Endothelial cell of umbilical vein (primary cell): ENCODE data around the gene FGD6. TPM values are rescaled to one million over a fixed set of nuclear protein-coding genes. Genes with fewer than 3 reads are reported as not detected.

Experiments used
- BruUV-seq: library from RNA; stranded (reverse); fragments of 400-500 nt; replicated peaks from 2 replicates; lab custom pipeline; 2021; lab: Mats Ljungman, UMichigan
- CTCF ChIA-PET: fragments of 300-600, 350-600 bp; sonication (Branson Sonifier 250); formaldehyde crosslinking; loops from one replicate; lab custom pipeline; 2021; ENCODE audit warnings: antibody characterized with exemption, inconsistent platforms; lab: Charles Lee
- POLR2A ChIA-PET: fragments of 300-600, 350-600 bp; sonication (Branson Sonifier 250); formaldehyde crosslinking; loops from one replicate; lab custom pipeline; 2021; ENCODE audit warnings: antibody characterized with exemption, inconsistent platforms; lab: Charles Lee
- DNase-seq: peaks from one replicate; pipeline ENCODE4 v3.0.0-alpha.2; 2011; ENCODE audit warnings: low read depth, low spot score
- FAIRE-seq: peaks from 2 replicates; lab custom pipeline; 2011; peaks lifted over from hg19 to GRCh38; lab: Jason Lieb, UNC
- H2AFZ ChIP-seq: 2 replicates; pipeline ENCODE4 v1.6.0; 2012; ENCODE audit warnings: low read depth, low read length, control low read depth, inconsistent platforms
- H3K27ac ChIP-seq: 2 replicates; pipeline ENCODE4 v1.5.1; 2011; ENCODE audit warnings: low read depth, mild to moderate bottlenecking, control low read depth, low read length, moderate library complexity; ENCODE audit not compliant: insufficient read depth
- H3K27me3 ChIP-seq, 2 experiments: 2 replicates each; pipeline versions ENCODE4 v1.6.0 to v1.6.1; 2011; ENCODE audit warnings: low read length in 2 of 2, mixed read lengths in 1 of 2; ENCODE audit not compliant: control insufficient read depth in 2 of 2, insufficient read depth in 2 of 2
- H3K36me3 ChIP-seq, 2 experiments: 2 replicates in 1 of 2; 3 replicates in 1 of 2; pipeline ENCODE4 v1.5.1; 2011; ENCODE audit warnings: low read length in 2 of 2, mild to moderate bottlenecking in 1 of 2, moderate library complexity in 1 of 2; ENCODE audit not compliant: control insufficient read depth in 2 of 2, insufficient read depth in 2 of 2; ENCODE audit errors: extremely low read depth in 1 of 2
- H3K4me1 ChIP-seq: 3 replicates; pipeline ENCODE4 v1.5.1; 2011; ENCODE audit warnings: mild to moderate bottlenecking, low read length; ENCODE audit not compliant: control insufficient read depth, insufficient read depth; ENCODE audit errors: extremely low read depth
- H3K4me2 ChIP-seq: 2 replicates; pipeline ENCODE4 v1.6.1; 2011; ENCODE audit warnings: low read length, control low read depth, mixed read lengths; ENCODE audit not compliant: insufficient read depth
- H3K4me3 ChIP-seq, 3 experiments: fragments of 200-600 bp in 1 of 3; sonication (generic), shearing (Covaris generic) in 1 of 3; replicated peaks in 1 of 3; 2 replicates each; pipeline ENCODE4 v1.5.1; 2011 to 2016; ENCODE audit warnings: control low read depth in 3 of 3, low read length in 3 of 3, mild to moderate bottlenecking in 2 of 3, inconsistent platforms in 1 of 3, low read depth in 1 of 3, moderate library complexity in 1 of 3; ENCODE audit not compliant: insufficient read depth in 1 of 3
- H3K79me2 ChIP-seq: 2 replicates; pipeline ENCODE4 v1.6.0; 2012; ENCODE audit warnings: low read length, inconsistent platforms; ENCODE audit not compliant: control insufficient read depth, insufficient read depth
- H3K9ac ChIP-seq: replicated peaks from 2 replicates; pipeline ENCODE3; 2011; ENCODE audit warnings: low read length, control low read depth; ENCODE audit not compliant: insufficient read depth; ENCODE audit errors: extremely low read depth
- H3K9me1 ChIP-seq: replicated peaks from 3 replicates; pipeline ENCODE4 v1.6.0; 2011; ENCODE audit warnings: mild to moderate bottlenecking, low read length; ENCODE audit not compliant: control insufficient read depth, insufficient read depth; ENCODE audit errors: extremely low read depth
- H3K9me3 ChIP-seq: replicated peaks from 2 replicates; pipeline ENCODE4 v1.5.1; 2012; ENCODE audit warnings: low read length, inconsistent platforms; ENCODE audit not compliant: control insufficient read depth, insufficient read depth
- H4K20me1 ChIP-seq: replicated peaks from 2 replicates; pipeline ENCODE3; 2011; ENCODE audit warnings: mild to moderate bottlenecking, low read length; ENCODE audit not compliant: control insufficient read depth, insufficient read depth; ENCODE audit errors: extremely low read depth
- CTCF ChIP-seq, 2 donors: IDR thresholded peaks; 1 replicate in 1 of 2; 2 replicates in 1 of 2; pipeline ENCODE4 v1.5.1; 2011; ENCODE audit warnings: low read length in 2 of 2, mild to moderate bottlenecking in 2 of 2, moderate library complexity in 2 of 2, control low read depth in 1 of 2, inconsistent platforms in 1 of 2, low read depth in 1 of 2; ENCODE audit not compliant: insufficient read depth in 1 of 2; ENCODE audit errors: extremely low read depth in 1 of 2
- EZH2 ChIP-seq: IDR thresholded peaks from 2 replicates; pipeline ENCODE4 v1.6.1; 2012; ENCODE audit warnings: borderline replicate concordance, low read depth, mild to moderate bottlenecking, moderate library complexity, low read length, inconsistent platforms; ENCODE audit not compliant: severe bottlenecking
- MAX ChIP-seq: IDR thresholded peaks from 2 replicates; pipeline ENCODE4 v1.6.1; 2011; ENCODE audit not compliant: insufficient read depth, insufficient read length
- dilution Hi-C: fragments of 300-500 bp; cut with MboI; formaldehyde crosslinking; loops from one replicate; pipeline ENCODE4 v1.15.0; 2019; ENCODE audit warnings: low sequenced_read_pairs; ENCODE audit not compliant: extremely low pct_ligation_motif_present
- intact Hi-C: fragments of 100-400 bp; cut with micrococcal nuclease; formaldehyde crosslinking; loops from one replicate; pipeline ENCODE4 v1.10.0; 2022
- polyA plus RNA-seq, 4 experiments: library from polyadenylated mRNA; depleted of rRNA in 3 of 4; stranded (reverse) in 3 of 4; unstranded in 1 of 4; fragments of >200 nt; gene quantifications; 2 replicates each; pipeline versions ENCODE4 v1.2.1 to v1.2.3, GENCODE V29; 2011 to 2012; ENCODE audit warnings: missing spikeins in 1 of 4
- total RNA-seq: library from RNA; stranded (reverse); gene quantifications from 2 replicates; pipeline ENCODE4 v1.2.3, GENCODE V29; 2021

FGD6 gene
- total and polyA plus RNA-seq, 2 donors (not counting 3 experiments of a cell fraction or from before 2014, with no cell fraction given), result 5.9 to 14.0 TPM

GRCh38 chr12:95115641-95116040, 101.6 kb downstream of the FGD6 start:
- FAIRE-seq (no peak), DNase-seq (no peak)
- CTCF ChIA-PET, result interaction anchor here (4.1 to 5.4 kb wide), 2 partner anchors 100 to 218 kb away, joined by 91 to 131 read pairs; partner anchors contain the start of genes FGD6 and VEZT
- Histone ChIP-seq H3K4me3 (no peak overlapping the region), H4K20me1 (no peaks in the 10 kb centered on the region), H3K36me3 (peaks cover 0 to 3% of the 10 kb centered on the region in 2 experiments), H3K9ac (no peak overlapping the region), H3K27me3 (no peaks in the 10 kb centered on the region), H2AFZ (no peak overlapping the region), H3K4me1 (peaks cover 25% of the 10 kb centered on the region), H3K9me1 (no peaks in the 10 kb centered on the region), H3K79me2 (no peaks in the 10 kb centered on the region), H3K27ac (no peak overlapping the region), H3K9me3 (no peaks in the 10 kb centered on the region), H3K4me2 (no peak overlapping the region)
- TF ChIP-seq EZH2 (no peak), MAX (no peak), CTCF (IDR thresholded peaks at IDR 0.05; ENCODE audit: extremely low read depth in 1 of 2, insufficient read depth in 1 of 2, low read depth in 1 of 2, low read length in 2 of 2) (no peak)
- intact Hi-C loops (loop anchor here (5.0 kb wide), 1 partner anchor 568 kb away; no protein-coding TSS in a partner anchor), dilution Hi-C loops (loop anchor here (25.0 kb wide), 1 partner anchor 97 kb away; the partner anchor contains the start of genes FGD6 and VEZT)
- no TSS peak for BruUV-seq
- POLR2A ChIA-PET, result no interaction called here
